SJCRH30 (cell line): Measurements from ENCODE around the gene RAB3D. TPM values are rescaled to one million over a fixed set of nuclear protein-coding genes. Genes with fewer than 3 reads are reported as not detected.
"Not testable (repeated sequence)": the region's sequence is repeated elsewhere in the genome, so short reads cannot be mapped to it uniquely, and the experiment has no call there.

ENCODE experiments used
- DNase-seq, 2 experiments: peaks; one replicate each; pipeline ENCODE4 v3.0.0-alpha.2; 2015 to 2020
- H3K27ac ChIP-seq: fragments of 250-450 bp; sonication (Bioruptor Pico); 2 replicates; pipeline ENCODE4 v1.5.1; 2020; ENCODE audit warnings: mild to moderate bottlenecking, moderate library complexity
- H3K27me3 ChIP-seq: fragments of 250-450 bp; sonication (Bioruptor Pico); 2 replicates; pipeline ENCODE4 v1.5.1; 2020; ENCODE audit warnings: mild to moderate bottlenecking, moderate library complexity
- H3K36me3 ChIP-seq: fragments of 250-450 bp; sonication (Bioruptor Pico); 2 replicates; pipeline ENCODE4 v1.5.1; 2020; ENCODE audit warnings: mild to moderate bottlenecking, moderate library complexity
- H3K4me1 ChIP-seq: fragments of 250-450 bp; sonication (Bioruptor Pico); 2 replicates; pipeline ENCODE4 v1.5.1; 2020; ENCODE audit warnings: mild to moderate bottlenecking, moderate library complexity
- H3K4me3 ChIP-seq: fragments of 250-450 bp; sonication (Bioruptor Pico); 2 replicates; pipeline ENCODE4 v1.5.1; 2020; ENCODE audit warnings: mild to moderate bottlenecking, moderate library complexity
- H3K9me3 ChIP-seq: fragments of 250-450 bp; sonication (Bioruptor Pico); replicated peaks from 2 replicates; pipeline ENCODE4 v1.5.1; 2020; ENCODE audit warnings: mild to moderate bottlenecking, moderate library complexity
- total RNA-seq: library from RNA; depleted of rRNA; stranded (reverse); fragments of >200 nt; shearing (Covaris generic); gene quantifications from 2 replicates; pipeline ENCODE4 v1.2.3, GENCODE V29; 2014

Gene RAB3D
- total RNA-seq, 1 experiment from 2014 or later: 0.83 TPM

DNA sequence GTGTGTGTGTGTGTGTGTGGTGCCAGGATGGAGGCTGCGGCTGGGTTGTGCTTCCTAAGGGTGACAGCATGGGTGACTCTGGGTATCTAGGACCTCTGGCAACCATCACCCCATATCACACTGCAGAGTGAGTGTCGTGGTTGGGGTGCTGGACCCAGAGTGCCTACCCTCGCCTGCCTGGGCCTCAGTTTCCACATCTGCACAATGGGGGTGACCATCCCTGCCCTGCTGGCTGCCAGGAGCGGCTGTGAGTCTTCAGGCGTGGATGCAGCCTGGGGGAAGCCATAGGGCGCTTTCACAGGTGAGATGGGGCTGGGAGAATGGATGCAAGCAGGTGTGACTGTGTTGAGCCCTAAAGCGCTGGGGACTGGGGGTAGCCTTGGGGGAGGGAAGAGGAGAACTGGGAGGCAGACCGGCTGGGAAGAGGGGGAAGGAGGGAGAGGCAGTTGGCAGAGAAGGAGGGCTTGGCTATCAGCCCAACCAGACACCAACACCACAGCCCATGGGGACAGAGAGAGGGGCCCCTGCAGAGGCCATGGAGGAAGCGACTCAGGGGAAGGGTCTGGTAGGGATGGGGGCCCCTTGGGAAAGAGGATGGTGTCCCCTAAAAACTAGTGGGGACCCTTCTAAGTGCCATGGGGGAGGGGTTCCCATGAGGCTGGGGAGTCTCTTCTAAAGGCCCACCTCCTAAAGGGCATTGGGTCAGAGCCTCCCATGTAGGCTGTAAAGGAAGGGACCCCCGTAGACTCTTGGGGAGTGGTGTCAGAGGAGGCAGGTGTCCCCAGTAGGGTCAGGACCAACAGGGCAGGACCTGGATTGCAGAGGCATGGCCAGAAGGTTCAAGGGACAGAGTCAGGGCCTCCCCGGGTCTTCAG, 17.5 kb upstream of the RAB3D start:
- Histone ChIP-seq H3K9me3 (no peaks in the 10 kb centered on the region), H3K27me3 (no peaks in the 10 kb centered on the region; the same call in 1 of the 2 replicates), H3K27ac (no peak overlapping the region), H3K4me1 (no peaks in the 10 kb centered on the region), H3K36me3 (no peaks in the 10 kb centered on the region), H3K4me3 (no peak overlapping the region)
- DNase-seq: no peak

DNA sequence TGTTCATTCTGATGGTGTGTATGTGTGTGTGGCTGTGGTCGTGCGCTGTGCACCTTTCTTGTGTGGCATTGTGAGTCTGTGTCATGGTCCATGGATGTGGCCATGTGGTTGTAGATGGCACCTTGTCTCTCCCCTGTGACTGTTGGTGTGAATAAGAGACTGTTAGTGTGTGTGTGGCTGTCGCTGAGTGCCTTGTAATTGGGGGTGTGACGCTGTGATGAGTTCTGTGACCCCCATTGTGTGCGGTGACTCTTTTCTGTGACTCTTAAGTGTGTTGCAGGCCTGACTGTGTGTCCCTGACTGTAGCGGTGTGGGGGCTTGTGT, 16.6 kb upstream of the RAB3D start:
- Histone ChIP-seq H3K36me3 (no peaks in the 10 kb centered on the region), H3K4me3 (no peak overlapping the region), H3K9me3 (no peaks in the 10 kb centered on the region), H3K27me3 (no peaks in the 10 kb centered on the region; the same call in 1 of the 2 replicates), H3K27ac (no peak overlapping the region), H3K4me1 (no peaks in the 10 kb centered on the region)
- no peak for DNase-seq

DNA sequence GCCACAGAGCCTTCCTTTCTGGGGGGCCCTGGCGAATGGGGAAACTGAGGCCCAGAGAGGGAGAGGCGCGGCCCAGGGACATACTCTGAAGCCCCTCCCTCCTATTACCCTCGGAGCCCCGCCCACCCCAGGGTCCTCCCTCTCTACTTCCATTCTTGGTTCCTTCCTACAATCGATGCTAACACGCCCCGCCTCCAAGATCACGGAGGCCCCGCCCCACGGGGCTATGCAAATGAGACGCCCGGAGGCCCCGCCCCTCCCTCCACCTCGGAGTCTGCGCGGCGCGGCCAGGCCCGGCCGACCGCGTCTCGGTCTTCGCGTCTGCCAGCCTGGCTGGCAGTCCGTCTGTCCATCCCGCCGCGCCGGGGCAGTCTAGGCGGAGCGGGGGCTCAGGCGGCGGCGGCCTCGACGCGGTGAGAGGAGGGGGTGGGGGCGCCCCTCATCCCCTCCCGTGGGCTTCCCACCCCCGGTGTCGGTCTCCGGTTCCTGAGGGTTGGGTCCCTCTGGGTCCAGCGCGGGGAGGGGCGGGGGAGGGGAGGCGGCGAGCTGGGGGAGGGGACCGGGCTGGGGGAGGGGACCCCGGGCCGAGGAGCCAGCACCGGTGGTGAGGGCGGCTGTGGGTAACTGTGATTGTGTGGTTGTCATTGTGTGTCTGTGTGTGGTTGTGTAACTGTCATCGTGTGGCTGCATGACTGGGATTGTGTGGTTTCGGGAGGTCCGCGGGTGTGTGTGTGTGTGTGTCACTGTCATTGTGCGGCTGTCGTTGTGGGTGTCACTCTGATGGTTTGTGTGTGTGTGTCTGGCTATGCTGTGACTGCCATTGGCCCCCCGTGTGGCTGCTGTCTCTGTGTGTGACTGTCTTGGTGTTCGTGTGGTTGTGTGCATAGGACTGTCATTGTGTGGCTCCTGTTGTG, 16.0 kb upstream of the RAB3D start, which contains the start of gene PLPPR2:
TSS of gene PLPPR2 (plus strand) at position 273 of the 914 bp plus-strand sequence. CDS start 2,242 bp downstream, outside the sequence.
- no peaks in the 10 kb centered on the region; the same call in 1 of the 2 replicates for H3K27me3 ChIP-seq
- H3K9me3 ChIP-seq: no peaks in the 10 kb centered on the region
- no peaks in the 10 kb centered on the region for H3K36me3 ChIP-seq
- H3K27ac ChIP-seq: no peak within 1 kb of the TSS
- no peaks in the 10 kb centered on the region for H3K4me1 ChIP-seq
- no peak within 1 kb of the TSS for H3K4me3 ChIP-seq
- DNase-seq: peak; percentile 60 to 63

DNA sequence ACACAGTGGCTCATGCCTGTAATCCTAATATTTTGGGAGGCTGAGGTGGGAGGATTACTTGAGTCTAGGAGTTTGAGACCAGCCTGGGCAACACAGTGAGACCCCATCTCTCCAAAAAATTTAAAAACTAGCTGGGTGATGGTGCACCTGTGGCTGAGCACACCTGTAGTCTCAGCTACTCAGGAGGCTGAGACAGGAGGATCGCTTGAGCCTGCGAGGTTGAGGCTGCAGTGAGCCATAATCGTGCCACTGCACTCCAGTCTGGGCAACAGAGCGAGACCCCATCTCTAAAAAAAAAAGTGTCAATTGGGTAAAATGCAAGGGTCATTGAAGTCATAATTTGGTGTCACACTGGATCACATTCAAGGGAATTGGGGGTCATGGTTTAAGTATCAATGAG, 14.6 kb upstream of the RAB3D start:
- not testable (repeated sequence) for H3K27ac ChIP-seq, H3K27me3 ChIP-seq, DNase-seq

DNA sequence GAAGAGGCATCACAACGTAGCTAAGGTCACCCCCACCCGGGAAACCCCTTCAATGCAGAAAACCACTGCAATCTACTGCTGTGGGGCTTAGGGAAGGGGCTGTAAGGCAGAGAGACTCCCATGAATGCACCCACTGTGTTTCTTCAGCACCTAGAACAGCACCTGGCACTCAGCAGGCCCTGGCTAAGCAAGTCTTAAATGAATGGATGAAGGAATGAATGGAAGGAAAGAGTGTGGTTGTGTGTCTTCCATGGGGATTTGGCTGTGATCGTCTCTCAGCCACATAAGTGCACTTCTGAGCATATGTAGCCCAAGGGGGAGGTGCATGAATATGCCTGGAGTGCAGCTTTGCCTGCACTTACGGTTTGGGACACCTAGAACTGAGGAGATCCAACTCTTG, 9.7 kb upstream of the RAB3D start:
- Histone ChIP-seq H3K4me3 (no peak overlapping the region), H3K36me3 (no peaks in the 10 kb centered on the region), H3K27me3 (no peaks in the 10 kb centered on the region), H3K9me3 (no peaks in the 10 kb centered on the region), H3K27ac (no peak overlapping the region), H3K4me1 (peaks cover 6% of the 10 kb centered on the region)
- DNase-seq: no peak

More for the DNA sequence above, 14.6 kb upstream of the RAB3D start:
- H3K4me1 ChIP-seq, H3K4me3 ChIP-seq, H3K36me3 ChIP-seq, H3K9me3 ChIP-seq: not testable (repeated sequence)

DNA sequence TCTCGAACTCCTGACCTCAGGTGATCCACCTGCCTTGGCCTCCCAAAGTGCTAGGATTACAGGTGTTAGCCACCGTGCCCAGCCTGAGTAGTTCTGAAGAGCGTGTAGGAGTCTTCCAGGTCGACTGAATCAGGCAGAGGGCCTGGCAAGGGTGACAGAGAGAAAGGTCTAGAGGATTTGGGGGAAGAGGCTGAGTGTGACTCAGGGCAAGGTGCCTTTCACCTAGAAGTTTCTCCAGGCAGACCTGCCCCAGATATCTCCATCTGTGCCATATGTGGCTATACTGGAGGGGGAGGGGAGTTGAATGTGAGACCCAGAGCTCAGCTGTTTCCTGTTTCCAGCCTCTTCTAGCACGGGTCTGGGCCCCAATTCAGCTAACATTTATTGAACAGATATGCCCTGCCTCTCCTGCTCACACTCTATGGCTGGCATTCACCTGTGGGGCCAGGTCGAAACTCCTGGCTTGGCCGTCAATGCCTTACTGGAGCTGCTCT, 8.1 kb upstream of the RAB3D start:
- Histone ChIP-seq H3K4me3 (no peak overlapping the region), H3K27ac (no peak overlapping the region), H3K9me3 (no peaks in the 10 kb centered on the region), H3K27me3 (no peaks in the 10 kb centered on the region), H3K36me3 (no peaks in the 10 kb centered on the region), H3K4me1 (peaks cover 8% of the 10 kb centered on the region)
- DNase-seq: no peak

DNA sequence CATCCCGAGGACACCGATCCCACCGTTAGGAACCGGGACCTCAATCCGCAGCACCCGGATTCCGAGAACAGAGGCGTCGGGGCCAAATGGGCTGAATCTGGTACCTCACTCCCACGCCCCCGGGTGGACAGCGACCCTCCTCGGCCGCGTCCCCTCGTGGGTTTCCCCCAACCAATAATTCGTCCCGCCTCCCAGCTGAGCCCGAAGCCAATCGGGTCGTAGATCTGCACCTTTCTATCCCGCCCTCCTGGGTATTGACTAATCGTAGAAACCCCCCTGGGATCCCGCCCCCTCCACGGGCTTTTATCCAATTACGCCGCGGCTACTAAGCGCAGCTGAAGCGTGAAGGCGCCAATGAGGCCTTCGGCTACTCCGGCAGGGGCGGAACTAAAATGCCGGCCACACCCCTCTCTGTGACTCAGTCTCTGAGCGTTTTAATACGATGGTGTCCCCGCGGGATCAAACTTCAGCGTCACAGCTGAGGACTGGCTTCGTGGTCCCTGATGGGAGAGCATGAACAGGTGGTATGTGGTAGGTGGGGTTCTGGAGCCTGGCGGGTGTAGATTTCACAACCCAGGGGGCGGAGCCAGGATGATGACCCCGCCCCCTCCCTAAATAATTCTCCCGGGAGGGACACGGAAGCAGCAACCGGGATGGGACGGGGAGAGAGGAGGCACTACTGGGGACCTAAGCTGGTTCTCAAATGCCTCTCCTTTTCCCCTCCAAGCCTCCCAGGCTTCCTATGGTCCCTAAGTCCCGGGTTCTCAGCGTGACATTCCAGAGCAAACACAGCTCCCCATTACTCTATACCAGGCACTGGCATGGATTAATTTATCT, 6.9 kb upstream of the RAB3D start, which contains the start of the genes CCDC159 and TMEM205:
TSS of gene CCDC159 (plus strand) at position 416 of the 837 bp plus-strand sequence. CDS start at position 504, 88 bp downstream.
TSS of gene TMEM205 (minus strand) at position 165 of the 837 bp plus-strand sequence. CDS start 649 bp downstream, outside the sequence.
- H3K4me1 ChIP-seq: peaks cover 8% of the 10 kb centered on the region
- no peaks in the 10 kb centered on the region for H3K9me3 ChIP-seq
- H3K4me3 ChIP-seq: peak within 1 kb of the TSS; percentile 68
- H3K36me3 ChIP-seq: no peaks in the 10 kb centered on the region
- H3K27me3 ChIP-seq: no peaks in the 10 kb centered on the region
- DNase-seq: peak; percentile 99
- peak within 1 kb of the TSS; percentile 39; the same call in 1 of the 2 replicates for H3K27ac ChIP-seq

DNA sequence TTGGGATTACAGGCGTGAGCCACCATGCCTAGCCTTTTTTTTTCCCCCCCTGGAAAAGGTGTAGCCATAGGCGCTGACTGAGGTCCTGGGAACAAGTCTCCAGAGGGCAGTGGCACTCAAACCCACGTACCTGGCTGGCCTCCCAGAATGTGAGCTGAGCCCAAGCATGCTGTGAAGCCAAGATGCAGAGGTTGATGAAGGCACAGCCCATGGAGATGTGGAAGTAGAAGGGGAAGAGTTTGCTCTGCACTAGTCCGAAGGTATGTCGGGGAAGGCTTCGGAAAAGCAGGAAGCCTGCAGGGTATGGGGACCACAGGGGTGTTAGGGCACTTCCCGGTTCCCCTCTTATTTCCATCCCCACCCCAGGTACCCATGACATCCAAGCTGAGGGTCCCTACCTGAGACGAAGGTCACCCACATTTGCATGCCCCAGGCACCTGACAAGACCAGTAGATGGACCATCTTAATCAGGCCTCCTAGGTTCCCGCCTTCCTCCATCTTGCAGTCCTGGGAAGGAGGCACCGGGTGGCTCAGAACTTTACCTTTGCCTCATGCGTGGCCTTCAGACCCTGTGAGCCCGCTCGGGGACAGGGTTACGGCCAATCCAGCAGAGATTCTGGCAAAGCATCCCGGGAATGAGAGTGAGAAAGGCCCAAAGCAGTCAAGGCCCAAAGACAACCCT, 5.8 kb upstream of the RAB3D start:
- Histone ChIP-seq H3K9me3 (no peaks in the 10 kb centered on the region), H3K4me1 (peaks cover 8% of the 10 kb centered on the region), H3K27ac (no peak overlapping the region; the same call in 1 of the 2 replicates), H3K27me3 (no peaks in the 10 kb centered on the region), H3K4me3 (peak overlapping the region; percentile 68), H3K36me3 (no peaks in the 10 kb centered on the region)
- DNase-seq: no peak

DNA sequence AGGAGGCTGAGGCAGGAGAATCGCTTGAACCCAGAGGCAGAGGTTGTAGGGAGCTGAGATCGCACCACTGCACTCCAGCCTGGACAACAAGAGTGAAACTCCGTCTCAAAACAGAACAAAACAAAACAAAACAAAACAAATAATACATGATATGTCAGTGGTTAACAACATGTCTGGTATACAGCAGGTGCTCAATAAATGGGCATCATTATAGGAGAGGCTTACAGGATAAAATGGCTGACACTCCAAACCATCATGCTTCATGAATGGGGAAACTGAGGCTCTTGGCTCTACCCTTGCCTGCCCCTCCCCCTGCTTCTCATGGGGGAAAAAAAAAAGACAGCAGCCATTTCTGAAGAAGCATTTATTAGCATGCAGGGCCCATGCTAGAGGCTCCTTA, 3.0 kb upstream of the RAB3D start:
- no peaks in the 10 kb centered on the region for H3K9me3 ChIP-seq
- no peak for DNase-seq
- no peak overlapping the region for H3K4me3 ChIP-seq
- no peaks in the 10 kb centered on the region for H3K36me3 ChIP-seq
- peaks cover 12% of the 10 kb centered on the region; the same call in 1 of the 2 replicates for H3K27me3 ChIP-seq
- H3K27ac ChIP-seq: no peak overlapping the region
- H3K4me1 ChIP-seq: peaks cover 12% of the 10 kb centered on the region

DNA sequence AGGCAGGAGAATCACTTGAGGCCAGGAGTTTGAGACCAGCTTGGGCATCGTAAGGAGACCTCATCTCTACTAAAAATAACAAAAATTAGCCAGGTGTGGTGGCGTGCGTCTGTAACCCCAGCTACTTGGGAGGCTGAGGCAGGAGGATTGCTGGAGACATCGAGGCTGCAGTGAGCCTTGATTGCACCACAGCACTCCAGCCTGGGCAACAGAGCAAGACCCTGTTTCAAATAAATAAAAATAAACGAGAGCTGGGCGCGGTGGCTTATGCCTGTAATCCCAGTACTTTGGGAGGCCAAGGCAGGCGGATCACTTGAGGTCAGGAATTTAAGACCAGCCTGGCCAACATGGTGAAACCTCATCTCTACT, 626 bp upstream of the RAB3D start:
- peaks cover 12% of the 10 kb centered on the region; the same call in 1 of the 2 replicates for H3K27me3 ChIP-seq
- not testable (repeated sequence) for DNase-seq, H3K4me1 ChIP-seq, H3K27ac ChIP-seq, H3K4me3 ChIP-seq, H3K36me3 ChIP-seq, H3K9me3 ChIP-seq

DNA sequence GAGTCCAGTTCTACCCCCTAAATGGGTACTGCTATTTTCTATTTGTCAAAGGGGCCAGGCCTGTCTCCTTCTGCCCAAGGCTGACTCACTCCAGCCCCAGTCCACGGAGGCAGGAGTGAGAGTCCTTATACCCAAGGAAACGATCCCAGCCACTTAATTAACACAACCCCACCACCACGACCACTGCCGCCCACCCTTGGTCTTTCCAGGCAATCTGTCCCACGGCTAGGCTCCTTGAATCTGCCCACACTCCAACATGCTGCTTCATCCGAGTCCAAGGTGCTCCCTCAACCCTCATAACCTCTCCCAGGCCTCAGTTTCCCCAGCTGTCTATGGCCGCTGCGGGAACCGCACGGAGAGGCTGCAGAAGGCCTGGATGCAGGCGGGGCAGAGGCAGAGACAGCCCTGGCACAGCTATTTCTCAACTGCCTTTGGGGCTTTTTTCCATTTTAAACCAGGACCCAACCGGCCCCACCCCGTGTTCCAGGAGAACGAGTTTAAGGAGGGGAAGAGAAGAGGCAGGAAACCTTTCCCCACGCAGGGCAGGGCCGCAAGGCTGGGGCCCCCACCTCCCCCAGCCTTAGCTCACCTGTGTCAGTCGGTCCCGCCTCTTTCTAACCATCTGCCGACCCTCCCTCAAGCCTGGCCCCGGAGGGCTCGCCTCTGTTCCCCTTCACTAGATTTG, 746 bp downstream of the RAB3D start:
- Histone ChIP-seq H3K4me1 (peaks cover 4% of the 10 kb centered on the region; the same call in 1 of the 2 replicates), H3K27me3 (peaks cover 12% of the 10 kb centered on the region; the same call in 1 of the 2 replicates), H3K9me3 (no peaks in the 10 kb centered on the region), H3K36me3 (no peaks in the 10 kb centered on the region), H3K4me3 (no peak overlapping the region), H3K27ac (no peak overlapping the region)
- no peak for DNase-seq

DNA sequence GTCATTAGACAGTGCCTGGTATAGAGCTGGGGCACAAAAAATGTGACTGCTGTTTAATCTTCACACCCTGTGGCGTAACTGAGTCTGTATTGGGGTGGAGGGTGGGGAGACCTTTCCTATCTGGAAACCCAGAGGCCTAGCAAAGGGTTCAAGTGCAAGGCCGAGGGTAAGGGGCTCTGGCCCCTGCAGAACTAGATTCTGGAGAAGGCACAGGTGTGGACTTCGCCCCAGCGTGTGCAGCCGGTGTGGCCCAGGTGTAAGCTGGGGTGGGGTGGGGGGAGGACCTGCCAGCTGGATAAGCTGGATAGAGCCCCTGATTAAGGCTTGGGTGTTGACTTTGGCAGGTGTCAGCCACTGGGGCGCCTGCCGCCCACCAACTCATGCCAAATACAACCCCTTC, 1.3 kb downstream of the RAB3D start:
- Histone ChIP-seq H3K27ac (no peak overlapping the region), H3K4me3 (no peak overlapping the region), H3K4me1 (peaks cover 4% of the 10 kb centered on the region; the same call in 1 of the 2 replicates), H3K36me3 (no peaks in the 10 kb centered on the region), H3K27me3 (peaks cover 12% of the 10 kb centered on the region; the same call in 1 of the 2 replicates), H3K9me3 (no peaks in the 10 kb centered on the region)
- no peak for DNase-seq

DNA sequence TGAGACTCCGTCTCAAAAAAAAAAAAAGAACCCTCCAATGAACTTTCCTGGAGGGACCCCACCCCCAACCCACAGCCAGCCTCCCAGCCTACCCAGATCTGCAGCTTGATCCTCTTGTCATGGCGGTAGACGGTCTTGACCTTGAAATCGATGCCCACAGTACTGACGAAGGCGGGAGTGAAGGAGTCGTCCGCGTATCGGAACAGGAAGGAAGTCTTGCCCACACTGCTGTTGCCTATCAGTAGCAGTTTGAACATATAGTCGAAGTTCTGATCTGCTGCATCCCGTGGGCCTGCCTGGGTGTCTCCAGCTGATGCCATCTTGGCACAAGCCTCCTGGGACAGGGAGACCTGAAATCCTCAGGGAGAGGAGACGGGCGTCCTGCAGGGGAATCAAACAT, 2.4 kb downstream of the RAB3D start:
- no peak for DNase-seq
- H3K27me3 ChIP-seq: peaks cover 12% of the 10 kb centered on the region; the same call in 1 of the 2 replicates
- no peak overlapping the region for H3K27ac ChIP-seq
- no peak overlapping the region for H3K4me3 ChIP-seq
- H3K9me3 ChIP-seq: no peaks in the 10 kb centered on the region
- H3K36me3 ChIP-seq: no peaks in the 10 kb centered on the region
- peaks cover 4% of the 10 kb centered on the region; the same call in 1 of the 2 replicates for H3K4me1 ChIP-seq
